ENCODE results near the gene YAP1. TPM values are rescaled to one million over a fixed set of nuclear protein-coding genes. Genes with fewer than 3 reads are reported as not detected.

YAP1 gene
- total RNA-seq, 4 donors from 2014 or later, result 130 to 203 (median 200) TPM

GRCh38 chr11:102252339-102252891 is 142.2 kb downstream of the YAP1 start:
- Histone ChIP-seq H3K27me3 (no peaks in the 10 kb centered on the region), H3K27ac (peak overlapping the region; percentile 10 to 77 (median 52)), H3K4me1 (peaks cover 0 to 21% (median 7%) of the 10 kb centered on the region in 4 donors), H3K4me3 (no peak overlapping the region), H3K9me3 (no peaks in the 10 kb centered on the region), H3K36me3 (no peaks in the 10 kb centered on the region)
- TF ChIP-seq CTCF (IDR thresholded peaks at IDR 0.05) (no peak), EP300 (IDR thresholded peaks at IDR 0.05) (peak in 1 of 2 donors; percentile 59)
- no peak for DNase-seq (ENCODE audit: low spot score in 2 of 2)
- 46 to 53% methylated on average over 6 of the region's 6 CpGs for WGBS, 2 donors

- Histone ChIP-seq H3K4me1 (peaks cover 0 to 21% (median 7%) of the 10 kb centered on the region in 4 donors), H3K27me3 (no peaks in the 10 kb centered on the region), H3K36me3 (no peaks in the 10 kb centered on the region), H3K9me3 (no peaks in the 10 kb centered on the region), H3K4me3 (no peak overlapping the region), H3K27ac (peak overlapping the region in 3 of 4 donors; percentile 10 to 77 (median 76))
- 34 to 36% methylated on average over 3 of the region's 3 CpGs for WGBS, 2 donors
- TF ChIP-seq CTCF (IDR thresholded peaks at IDR 0.05), result no peak
- TF ChIP-seq EP300 (IDR thresholded peaks at IDR 0.05), result no peak
- no peak for TF ChIP-seq POLR2A (IDR thresholded peaks at IDR 0.05)
- no peak for DNase-seq (ENCODE audit: low spot score in 2 of 2)
Observed at GRCh38 chr11:102253020-102253715, 142.9 kb downstream of the YAP1 start.

- H3K27me3 ChIP-seq, result no peaks in the 10 kb centered on the region
- DNase-seq (ENCODE audit: low spot score in 2 of 2), result no peak
- WGBS, 2 donors, result 90 to 94% methylated on average over 5 of the region's 5 CpGs
- TF ChIP-seq EP300 (IDR thresholded peaks at IDR 0.05) (no peak), CTCF (IDR thresholded peaks at IDR 0.05) (no peak), POLR2A (IDR thresholded peaks at IDR 0.05) (no peak)
- no peaks in the 10 kb centered on the region for H3K36me3 ChIP-seq
- peak overlapping the region in 2 of 4 donors; percentile 76 to 77 for H3K27ac ChIP-seq
- no peaks in the 10 kb centered on the region for H3K9me3 ChIP-seq
- H3K4me1 ChIP-seq, result peaks cover 0 to 21% (median 7%) of the 10 kb centered on the region in 4 donors
- no peak overlapping the region for H3K4me3 ChIP-seq
Observed at GRCh38 chr11:102254047-102254446, 143.8 kb downstream of the YAP1 start.

GRCh38 chr11:102256251-102256650 is 146.0 kb downstream of the YAP1 start:
- 84 to 87% methylated on average over 4 of the region's 4 CpGs for WGBS, 2 donors
- no peak for TF ChIP-seq POLR2A (IDR thresholded peaks at IDR 0.05)
- TF ChIP-seq EP300 (IDR thresholded peaks at IDR 0.05), result no peak
- no peak for TF ChIP-seq CTCF (IDR thresholded peaks at IDR 0.05)
- Histone ChIP-seq H3K27me3 (no peaks in the 10 kb centered on the region), H3K4me3 (no peak overlapping the region), H3K9me3 (no peaks in the 10 kb centered on the region), H3K27ac (no peak overlapping the region), H3K4me1 (peaks cover 0 to 21% (median 7%) of the 10 kb centered on the region in 4 donors), H3K36me3 (no peaks in the 10 kb centered on the region)
- DNase-seq (ENCODE audit: low spot score in 2 of 2), result no peak

- Histone ChIP-seq H3K4me1 (no peaks in the 10 kb centered on the region), H3K27me3 (no peaks in the 10 kb centered on the region), H3K4me3 (no peak overlapping the region), H3K36me3 (no peaks in the 10 kb centered on the region), H3K9me3 (no peaks in the 10 kb centered on the region), H3K27ac (no peak overlapping the region)
- no peak for TF ChIP-seq EP300 (IDR thresholded peaks at IDR 0.05)
- TF ChIP-seq POLR2A (IDR thresholded peaks at IDR 0.05), result no peak
- no peak for TF ChIP-seq CTCF (IDR thresholded peaks at IDR 0.05)
- DNase-seq (ENCODE audit: low spot score in 2 of 2), result no peak
- WGBS, 2 donors, result 64 to 68% methylated on average over 2 of the region's 2 CpGs
Observed at GRCh38 chr11:102260241-102260640, 150.0 kb downstream of the YAP1 start.
